Measurements from ENCODE around the gene ADD2.

Gene ADD2

DNA sequence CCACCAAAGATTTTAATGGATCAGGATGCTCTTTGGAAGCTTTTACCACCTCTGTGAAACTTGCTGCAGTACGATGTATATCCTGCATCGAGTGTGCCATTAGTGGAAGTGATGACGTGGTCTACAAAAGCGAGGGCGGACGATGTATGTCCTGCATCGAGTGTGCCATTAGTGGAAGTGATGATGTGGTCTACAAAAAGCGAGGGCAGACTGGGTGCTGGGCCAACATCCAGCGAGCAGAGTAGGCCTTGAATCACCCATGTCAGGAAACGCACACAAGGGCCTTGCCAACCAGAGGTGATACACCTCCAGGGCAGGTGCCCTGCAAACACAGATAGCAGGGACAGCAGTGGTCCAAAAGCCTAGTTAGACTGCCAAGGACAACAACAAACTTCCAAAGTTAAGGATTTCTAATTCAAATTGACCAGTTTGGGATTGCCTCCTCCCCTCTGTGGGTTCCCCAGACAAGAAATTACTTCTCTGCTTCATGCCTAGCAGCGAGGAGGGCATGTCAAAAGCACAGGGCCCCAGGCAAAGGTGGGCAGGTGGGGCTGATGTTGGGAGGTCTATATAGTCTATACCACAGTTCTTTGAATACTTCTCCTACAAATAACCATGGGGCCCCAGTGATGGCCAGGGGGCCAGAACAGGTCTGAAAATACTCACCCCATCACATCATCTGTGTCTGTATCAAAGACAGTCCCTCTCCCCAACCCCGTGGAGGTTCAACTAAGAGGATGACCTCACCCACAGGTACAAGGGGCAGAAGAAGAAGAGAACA is 70.2 kb downstream of the ADD2 start:
- no peak for DNase-seq

DNA sequence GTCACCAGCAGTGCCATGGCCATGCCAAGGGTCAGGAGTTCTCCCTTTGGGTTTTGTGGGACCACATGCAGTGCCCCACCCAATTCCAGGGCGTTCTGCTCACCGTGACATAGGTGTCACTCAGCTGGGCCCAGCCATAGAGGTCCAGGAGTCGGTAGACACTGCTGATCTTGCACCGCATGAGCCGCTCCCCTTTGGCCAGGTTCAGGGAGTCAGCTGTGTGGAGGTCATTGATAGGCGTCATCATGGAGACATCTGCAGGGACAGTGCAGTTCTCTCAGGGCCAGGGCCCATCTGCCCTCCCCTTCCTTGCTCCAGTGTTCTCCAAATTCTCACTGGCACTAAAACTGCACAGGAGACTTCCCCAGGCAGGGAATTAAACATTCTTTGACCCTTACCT is 71.9 kb downstream of the ADD2 start:
- no peak for DNase-seq

DNA sequence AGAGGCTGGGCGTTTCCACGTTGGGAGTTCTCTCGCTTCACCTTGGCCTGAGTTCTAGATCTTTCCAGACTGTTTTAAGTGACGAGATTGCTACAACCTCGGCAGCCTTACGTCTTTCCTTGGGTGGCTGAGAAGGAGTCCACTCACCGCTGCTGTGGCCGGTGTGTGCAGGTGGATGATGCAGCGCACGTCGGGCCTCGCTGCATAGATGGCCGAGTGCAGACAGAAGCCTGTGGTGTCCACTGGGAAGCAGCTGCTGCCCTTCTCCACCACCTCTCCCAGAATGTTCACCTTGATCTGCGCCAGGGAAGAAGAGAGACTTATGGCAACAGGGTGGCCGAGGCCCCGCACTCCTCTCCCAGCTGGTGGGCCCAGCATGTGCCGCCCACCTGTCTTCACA is 75.7 kb downstream of the ADD2 start:
- no peak for DNase-seq

DNA sequence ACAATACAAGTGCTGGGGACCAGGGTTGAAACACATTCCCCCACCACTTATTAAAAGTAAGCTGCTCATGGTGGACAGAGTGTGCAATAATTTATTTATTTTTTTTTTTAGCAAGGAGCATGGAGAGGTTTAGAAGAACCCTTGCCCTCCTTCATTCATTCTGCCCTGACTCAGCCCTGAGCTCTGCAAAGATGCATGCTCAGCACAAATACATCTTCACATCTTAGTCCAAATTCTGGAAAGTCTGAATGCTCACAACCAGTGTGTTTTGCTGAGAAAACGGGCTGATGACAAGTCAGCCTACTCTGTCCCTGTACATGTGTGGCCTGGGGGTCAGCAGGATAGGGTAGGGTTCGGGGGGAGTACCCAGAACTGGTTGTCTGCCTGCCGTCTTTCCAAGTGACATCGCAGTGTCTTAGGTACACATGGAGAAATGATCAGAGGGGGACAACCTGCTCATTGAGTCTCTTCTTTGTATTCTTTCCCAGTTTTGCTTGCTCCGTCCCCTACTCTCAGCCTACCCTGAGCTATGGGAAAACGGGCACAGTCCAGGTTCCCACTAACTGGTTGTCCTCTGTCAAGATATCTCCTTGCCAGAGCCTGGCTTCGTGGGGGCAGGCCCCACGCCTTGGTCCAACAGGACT is 76.4 kb downstream of the ADD2 start:
- DNase-seq: no peak

DNA sequence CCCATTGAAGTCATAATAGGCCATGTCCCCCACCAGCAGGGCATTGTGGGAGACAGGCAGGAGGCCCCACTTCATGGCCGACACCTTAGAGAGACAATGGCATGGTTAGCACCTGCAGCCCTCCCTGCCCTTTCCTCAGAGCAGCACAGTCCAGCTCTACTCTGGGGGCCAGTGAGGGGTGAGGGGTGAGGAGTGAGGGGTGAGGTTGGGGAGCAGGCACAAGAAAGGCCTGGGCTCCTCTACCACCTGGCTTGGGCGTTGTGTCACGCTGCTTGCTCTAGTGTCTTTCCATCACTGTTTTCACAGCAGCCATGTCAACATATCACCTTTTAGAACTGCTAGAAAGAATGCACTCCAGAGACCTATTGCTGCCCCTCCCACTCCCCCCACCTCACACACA is 77.2 kb downstream of the ADD2 start:
- DNase-seq: no peak

DNA sequence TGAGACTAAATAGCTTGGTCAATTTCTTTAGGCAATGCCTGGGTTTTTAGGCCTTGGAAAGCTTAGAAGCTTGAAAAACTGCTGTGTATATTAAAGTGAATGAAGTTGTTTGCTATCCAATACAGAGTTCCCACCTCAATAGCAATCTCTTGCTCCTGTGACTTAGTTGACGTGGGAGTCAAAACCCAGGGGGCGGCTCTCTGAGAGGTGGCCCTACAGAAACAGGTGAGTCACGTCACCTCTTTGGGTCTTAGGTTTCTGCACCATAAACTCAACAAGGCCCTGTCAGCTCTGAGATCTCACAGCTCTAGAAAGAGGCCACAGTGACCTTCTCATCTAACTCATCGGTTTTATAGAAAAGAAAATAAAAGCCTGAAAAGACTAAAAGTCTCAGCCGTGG is 79.6 kb downstream of the ADD2 start:
- DNase-seq: no peak

DNA sequence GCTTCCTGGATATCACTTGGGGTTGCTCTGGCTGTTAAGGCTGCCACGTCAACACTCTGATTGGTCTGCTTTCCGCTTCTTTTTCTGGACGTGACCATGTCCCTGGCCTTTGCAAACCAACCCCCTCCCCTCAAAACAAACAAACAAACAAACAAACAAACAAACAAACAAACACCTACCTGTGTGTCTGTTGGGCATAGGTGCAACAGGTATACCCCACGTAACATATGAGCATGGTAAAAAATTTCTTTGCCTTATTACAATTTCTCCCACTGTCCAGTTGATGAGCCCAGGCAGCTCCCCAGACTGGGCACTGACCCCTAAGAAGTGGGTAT is 80.6 kb downstream of the ADD2 start:
- no peak for DNase-seq

DNA sequence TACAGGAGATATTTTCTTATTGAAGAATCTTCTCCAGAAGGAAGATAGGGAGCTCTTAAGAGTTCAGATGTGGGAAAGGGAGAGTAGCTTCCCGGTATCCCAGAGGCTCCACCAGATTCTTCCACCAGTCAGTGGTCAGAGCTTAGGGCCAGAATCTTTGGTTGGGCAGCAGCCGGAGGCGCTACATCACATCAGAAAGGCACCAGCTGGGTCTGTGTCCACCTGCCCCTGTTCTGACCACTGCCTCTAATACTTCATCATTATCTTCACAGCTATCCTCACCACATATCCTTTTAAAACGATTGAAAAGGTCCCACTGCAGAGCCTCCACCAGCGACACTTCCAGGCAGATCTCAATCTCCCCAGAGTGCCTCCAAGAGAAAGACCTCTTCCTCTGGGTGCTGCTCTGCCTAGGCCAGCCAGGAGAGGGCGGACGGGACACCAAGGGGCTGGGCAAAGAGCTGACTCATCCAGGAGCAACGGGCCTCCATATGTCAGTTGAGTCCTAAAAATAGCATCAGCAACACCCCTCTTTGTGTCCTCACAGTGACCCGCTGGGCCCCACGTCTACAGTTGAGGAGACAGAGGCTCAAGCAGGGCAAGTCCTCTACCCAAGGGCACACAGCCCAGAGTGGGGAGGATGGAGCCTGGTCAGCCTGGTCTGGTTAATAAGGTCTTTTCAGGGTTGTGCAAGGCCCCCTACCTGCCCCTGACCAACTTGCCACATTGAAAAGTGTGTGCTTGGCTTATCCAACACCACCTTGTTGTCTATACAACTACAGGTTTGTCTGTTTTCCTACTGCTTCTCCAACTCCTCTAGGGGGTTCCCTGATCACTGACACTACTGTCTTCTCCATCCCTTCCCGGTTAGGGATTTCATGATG is 81.2 kb downstream of the ADD2 start:
- peak; percentile 57 for DNase-seq

DNA sequence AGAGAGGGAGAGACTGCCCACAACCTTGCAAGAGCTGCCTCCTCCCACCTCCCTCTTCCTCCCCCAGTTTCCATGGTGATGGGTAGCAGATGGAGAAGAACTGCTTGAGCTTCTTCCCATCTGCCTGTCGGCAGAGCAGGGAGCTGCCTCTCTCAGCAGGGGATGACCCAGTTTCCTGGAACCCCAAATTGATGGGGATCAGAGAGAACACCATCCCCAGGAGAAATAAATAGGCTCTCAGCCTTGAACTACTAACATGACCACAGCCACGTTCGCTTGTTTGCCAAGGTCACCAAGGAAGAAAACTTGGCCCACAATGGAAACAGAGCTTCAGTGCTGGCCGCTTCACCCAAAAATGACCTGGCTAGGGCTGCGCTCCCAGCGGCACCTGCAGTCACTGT is 82.2 kb downstream of the ADD2 start:
- no peak for DNase-seq

DNA sequence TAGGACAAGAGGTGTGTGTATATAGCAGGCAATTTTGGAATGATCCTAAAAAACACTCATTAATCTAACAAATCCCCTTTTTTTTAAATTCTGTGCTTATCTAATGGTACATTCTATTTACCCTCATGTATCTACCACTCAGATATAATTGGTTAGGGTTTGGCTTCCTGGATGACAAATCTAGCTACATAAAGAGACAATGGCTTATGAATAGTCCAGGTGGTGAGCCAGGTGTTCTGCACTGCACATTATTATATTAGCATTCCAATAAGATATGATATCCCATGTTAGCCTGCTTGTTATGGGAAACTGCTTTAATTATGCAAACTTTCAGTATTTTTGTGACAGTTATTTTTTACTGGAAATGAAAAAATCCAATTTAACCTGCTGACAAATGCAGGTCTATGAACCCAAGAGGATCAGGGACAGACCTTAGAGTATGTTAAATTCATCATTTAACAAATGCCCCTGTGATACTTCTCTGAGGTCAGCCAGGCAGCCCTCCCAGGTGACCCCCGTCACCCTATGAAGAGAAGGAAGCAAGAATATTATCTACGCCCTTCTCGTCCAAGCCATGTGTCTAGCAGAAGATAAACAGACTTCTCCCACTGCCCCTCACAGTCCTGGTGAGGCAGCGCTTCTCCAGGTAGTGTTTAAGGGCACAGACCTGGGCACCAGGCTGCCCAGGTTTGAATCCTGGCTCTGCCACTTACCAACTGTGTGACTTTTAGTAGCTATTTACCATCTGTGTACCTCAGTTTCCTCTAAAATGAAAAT is 83.0 kb downstream of the ADD2 start:
- DNase-seq: no peak

DNA sequence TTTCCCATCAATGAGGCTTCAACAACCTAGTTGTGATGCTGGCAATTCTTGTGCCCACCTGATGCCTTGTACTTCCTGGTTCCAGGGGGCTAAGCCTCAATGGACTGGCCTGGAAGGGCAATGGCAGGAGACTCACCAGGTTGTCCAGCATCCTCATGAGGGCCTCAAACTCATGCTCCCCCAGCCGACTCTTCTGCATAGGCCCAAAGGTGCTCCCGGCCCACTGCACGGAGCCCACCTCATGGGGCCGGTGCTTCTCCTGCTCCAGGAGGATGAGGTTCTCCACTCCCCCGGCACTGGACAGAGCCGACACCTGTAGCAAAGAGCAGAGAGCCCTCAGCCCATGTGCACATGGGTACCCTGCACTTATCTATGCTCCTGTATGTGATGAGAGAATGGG is 84.5 kb downstream of the ADD2 start:
- DNase-seq: no peak

DNA sequence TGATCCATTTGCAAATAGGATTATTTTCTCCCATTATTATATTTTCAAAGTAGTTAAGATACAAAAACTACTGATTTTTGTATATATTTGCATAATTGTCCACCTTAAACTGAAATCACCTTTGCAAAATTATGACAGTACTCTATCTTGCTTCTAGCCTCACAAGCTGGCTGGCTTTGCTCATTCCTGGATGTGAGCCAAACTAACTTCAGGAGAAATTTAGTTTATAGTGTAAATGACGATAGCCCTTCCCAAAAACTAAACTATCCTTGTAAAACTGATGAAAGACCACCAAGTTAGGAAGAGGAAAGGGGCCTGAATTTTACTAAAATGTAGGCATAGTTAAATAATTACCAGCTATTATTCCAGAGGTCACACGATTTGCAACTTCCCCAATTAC is 87.3 kb downstream of the ADD2 start:
- DNase-seq: no peak

DNA sequence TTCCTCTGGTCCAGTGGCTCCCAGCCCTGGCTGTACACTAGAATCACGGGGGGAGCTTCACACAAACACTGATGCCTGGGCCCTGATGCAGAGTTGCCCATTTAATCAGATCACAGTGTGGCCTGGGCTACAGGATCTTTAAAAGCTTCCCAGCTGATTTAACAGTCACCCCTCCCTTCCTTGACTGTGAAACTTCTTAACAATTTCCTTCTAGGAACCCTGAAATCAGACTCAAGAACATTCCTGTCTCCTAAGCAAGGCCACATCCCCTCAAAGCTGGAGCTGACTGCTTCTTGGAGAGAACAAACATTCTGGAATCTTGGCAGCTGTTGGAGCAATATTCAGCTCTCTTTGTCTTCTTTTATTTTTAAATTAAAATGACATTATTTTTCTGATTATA is 88.7 kb downstream of the ADD2 start:
- no peak for DNase-seq

DNA sequence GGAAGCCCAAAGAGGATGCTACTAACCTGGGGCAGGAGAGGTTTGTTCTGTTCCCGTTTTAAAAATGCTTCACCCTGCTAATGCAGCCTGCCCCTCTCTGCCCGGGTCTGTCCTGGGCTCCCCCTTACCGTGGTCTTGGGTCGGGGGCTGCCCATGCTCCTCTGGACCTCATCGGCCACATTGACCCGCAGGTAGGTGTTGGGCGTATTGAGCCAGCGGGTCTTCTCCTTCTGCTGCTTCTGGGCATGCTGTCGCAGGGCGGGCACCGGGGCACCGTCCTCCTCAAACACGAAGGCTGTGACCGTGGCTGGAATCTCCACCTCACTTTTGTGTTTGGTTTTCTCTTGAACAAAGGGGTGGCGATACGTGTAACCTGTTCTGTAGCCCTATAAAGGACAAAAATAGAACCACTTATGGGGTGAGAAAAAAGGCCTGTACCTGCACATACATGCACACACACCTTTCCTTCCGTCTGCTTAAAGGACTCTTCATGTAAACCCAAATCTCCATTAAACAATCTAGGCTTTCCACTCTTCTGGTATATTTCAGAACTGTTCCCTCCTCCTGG is 89.3 kb downstream of the ADD2 start:
- no peak for DNase-seq

DNA sequence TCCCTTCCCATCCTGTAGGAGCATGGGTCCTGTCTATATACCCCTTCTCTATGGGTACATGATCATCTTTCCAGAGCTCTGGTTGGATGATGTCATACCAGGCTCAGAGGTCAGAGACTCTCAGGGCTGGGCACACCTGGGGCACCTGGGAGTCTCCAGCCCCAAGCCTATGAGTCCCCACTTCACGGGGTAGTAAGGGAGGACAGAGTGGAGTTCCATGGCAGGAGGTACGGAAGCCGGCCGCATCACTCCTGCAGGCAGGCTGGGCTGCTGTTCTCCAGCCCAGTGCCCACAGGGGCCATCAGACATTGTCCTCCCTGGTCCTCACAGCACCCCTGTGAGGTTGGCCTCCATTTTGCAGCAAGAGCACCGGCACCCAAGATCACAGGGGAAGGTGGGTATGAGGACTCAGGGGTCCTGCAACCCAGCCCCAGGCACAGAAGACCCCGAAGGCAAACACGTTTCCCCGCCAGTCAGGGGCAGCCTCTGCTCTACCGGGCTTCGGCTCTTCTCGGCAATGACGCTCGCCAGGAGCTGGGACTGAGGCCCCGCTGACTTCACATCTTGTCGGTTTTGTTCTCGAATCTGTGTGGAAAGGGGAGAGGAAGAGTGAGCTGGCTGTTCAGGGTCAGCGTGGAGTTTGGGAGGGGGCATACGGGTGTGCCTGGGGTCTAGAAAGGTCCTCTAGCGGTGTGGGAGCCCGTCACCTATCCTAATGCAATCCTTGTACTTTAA is 91.5 kb downstream of the ADD2 start:
- no peak for DNase-seq

DNA sequence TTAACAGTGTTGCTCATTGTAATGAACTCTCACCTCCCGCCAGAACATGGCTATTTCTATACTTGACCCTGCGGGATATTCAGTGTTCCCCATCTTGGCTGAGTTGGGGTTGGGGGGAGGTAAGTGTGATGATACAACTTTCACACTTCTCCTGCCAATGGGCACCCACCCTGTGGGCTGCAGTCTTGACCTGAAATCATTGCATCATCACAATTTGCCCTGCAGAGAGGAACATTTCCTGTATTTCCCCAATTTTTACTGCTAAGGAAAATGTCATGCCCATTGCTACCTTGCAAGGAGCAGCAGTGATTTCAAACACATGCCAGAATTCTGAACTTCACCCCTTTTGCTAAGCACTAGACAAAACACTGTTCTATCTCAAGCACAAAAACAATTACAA is 92.1 kb downstream of the ADD2 start:
- DNase-seq: no peak

DNA sequence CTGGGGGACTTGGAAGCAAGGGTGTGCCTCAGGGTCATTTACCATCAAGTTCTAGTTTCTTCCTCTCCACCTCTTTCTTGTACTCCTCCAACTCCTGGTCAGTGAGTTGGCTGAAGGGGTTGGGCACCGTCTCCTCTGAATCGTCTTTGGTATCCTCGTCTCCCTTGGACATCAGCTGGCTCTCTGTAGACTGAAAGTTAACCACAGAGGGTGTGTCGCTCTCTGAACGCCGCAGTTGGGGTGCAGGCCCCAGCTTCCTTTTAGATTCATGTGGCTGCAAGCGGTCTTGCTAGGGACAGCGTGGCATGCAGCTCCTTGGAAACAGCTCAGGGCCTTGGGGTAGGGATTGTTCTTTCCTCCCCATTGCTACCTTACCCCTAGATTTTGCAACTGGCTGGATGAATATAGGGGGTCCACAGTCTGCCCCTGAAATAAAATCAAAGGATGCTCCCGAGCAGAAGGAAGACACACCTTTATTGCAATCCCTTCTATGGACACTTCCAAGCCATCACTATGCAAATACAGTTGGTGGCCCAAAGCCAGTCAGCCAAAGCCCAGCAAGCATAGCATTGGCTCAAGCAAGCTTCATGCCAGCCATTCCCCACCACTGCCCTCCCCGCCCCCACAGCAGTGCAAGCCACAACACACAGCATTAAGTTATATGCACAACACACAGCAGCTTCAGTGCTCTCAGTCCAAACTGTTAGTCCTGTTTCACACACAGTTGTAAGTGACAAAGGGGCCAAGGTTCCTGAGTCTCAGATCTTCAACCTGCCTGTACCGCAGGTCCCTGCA is 93.2 kb downstream of the ADD2 start:
- no peak for DNase-seq

DNA sequence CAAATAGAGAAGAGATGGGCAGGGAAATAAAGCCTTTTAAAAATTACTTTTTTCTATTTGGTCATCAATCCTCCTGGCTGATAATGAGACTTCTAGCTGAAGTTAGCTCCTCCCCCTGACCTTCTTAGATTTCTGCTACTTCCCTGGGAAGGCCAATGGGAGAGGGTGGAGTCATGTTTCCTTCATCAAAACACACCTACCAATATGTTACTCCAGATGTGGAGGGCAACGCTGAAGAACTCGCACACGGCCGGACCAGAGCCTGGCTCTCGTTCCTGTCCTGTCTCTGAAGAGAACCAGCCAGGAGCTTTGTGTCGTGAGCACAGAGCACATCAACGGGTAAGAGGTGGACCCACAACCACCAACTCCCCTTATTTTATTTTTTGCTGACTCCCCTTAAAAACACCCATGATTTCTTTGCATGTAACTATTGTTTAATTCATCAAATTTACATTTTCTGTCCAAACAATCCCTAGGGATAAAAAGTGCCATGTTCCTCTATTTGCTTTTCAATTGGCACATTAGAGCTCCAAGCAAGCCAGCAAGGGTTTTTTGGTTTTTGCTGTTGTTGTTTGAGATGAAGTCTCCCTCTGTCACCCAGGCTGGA is 94.9 kb downstream of the ADD2 start:
- DNase-seq: no peak

DNA sequence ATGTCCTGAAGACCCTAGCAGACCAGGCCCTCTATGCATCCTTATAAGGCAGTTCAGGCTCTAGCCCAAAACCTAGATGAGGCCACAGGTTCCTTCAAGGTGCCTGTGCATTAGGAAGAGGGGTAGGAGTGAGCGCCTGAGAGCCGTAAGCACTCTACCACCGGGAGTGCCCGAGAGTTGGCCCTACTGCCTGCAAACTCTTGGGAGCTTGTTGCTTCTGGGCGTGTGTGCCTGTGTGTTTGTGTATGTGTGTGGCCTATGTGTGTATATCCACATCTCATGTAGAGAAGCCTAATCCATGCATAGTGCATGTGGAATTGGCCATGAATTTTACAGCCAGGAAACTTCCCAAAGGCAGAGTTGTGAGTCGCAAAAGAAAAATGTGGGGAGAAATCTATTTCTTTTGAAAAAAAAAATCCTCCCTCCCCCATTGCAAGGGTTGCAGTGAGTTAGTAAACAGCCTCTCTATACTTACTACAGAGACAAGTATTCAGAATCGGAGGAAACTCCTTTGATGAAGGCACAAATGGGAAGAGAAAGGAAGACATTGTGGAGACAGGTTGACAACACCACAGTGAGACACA is 96.8 kb downstream of the ADD2 start:
- DNase-seq: no peak

DNA sequence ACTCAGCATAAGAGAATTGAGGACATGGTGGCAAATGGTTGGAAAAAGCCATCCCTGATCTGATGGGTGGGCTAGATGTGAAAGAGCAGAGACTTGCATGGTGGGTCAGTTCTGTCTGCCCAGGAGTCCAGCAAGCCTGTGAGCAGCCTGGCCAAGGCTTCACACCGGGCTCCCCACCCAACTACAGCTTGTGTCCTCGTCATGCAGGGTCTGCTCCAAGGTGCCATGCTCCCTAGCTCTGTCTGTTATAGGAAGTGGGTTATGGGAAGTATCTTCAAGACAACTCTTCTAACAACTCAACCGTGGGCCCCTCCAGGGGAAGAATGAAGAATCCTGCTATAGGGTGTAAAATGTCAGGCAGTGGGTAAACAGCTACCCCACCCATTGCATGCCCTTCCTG is 97.4 kb downstream of the ADD2 start:
- no peak for DNase-seq
